ENCODE measurements around the gene DYRK1A. TPM values are rescaled to one million over a fixed set of nuclear protein-coding genes. Genes with fewer than 3 reads are reported as not detected.

The DYRK1A gene
- total and polyA plus RNA-seq, 2 of the 13 experiments (the other 11 are each of a cell fraction or from before 2014, with no cell fraction given): 24.6 to 34.2 TPM

DNA sequence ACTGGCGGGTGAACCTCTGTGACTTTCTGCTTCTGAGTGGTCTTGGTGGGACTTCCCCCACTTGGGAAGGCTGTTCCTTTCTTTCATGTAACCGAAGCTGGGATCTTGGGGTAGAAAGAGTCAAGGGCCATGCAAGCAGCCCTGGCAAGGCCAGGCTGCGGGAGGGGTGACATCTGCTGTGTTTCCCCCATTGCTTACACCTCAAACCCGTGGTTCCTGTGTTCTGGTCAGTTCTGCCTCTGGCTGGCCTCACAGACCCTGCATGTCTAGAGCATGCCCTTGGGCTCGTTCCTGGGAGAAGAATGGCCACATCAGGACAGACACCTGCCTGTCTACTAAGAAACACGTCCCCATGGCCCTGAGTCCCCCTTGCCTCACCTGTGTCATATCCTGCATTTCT lies 207.7 kb downstream of the DYRK1A start (continued):
- no peak for TF ChIP-seq ETV5 (CRISPR knock-in tag; IDR thresholded peaks at IDR 0.05; ENCODE audit: borderline replicate concordance)
- no peak for TF ChIP-seq ZNF333 (CRISPR knock-in tag; IDR thresholded peaks at IDR 0.05; ENCODE audit: borderline replicate concordance)

- no peak for FAIRE-seq
- Histone ChIP-seq H3K36me3 (replicated peaks in 1 of 2; ENCODE audit: control insufficient read depth in 1 of 2, insufficient read depth in 2 of 2, low read length in 2 of 2) (no peaks in the 10 kb centered on the region), H3K4me2 (ENCODE audit: low read depth, low read length) (no peak overlapping the region), H3K27me3 (ENCODE audit: control insufficient read depth in 1 of 2, insufficient read depth in 2 of 2, low read length in 2 of 2) (peaks cover 0 to 5% of the 10 kb centered on the region in 2 experiments; a peak in 1 of 5 replicates), H2AFZ (ENCODE audit: low read length) (no peak overlapping the region), H3K79me2 (ENCODE audit: insufficient read depth, low read length) (no peaks in the 10 kb centered on the region), H3K27ac (ENCODE audit: extremely low read length, insufficient read depth, low read length) (no peak overlapping the region), H4K20me1 (ENCODE audit: insufficient read depth, low read length) (no peaks in the 10 kb centered on the region), H3K9ac (ENCODE audit: insufficient read depth, low read depth, low read length) (no peak overlapping the region), H3K4me1 (ENCODE audit: insufficient read depth, low read length) (peaks cover 20% of the 10 kb centered on the region), H3K4me3 (replicated peaks in 1 of 3; ENCODE audit: insufficient read depth in 1 of 3, low read depth in 2 of 3, low read length in 3 of 3) (no peak overlapping the region), H3K9me3 (ENCODE audit: low read length) (peaks cover 12% of the 10 kb centered on the region; the same call in 1 of the 2 replicates)
- CTCF ChIA-PET (ENCODE audit: low intra/inter-chr PET ratio, low total read pairs): no interaction called here
- ATAC-seq: peak; percentile 48
- no peak for DNase-seq (ENCODE audit: low spot score)
- BruUV-seq (replicated peaks): no TSS peak
- POLR2A ChIA-PET: no interaction called here
- WGBS (ENCODE audit: low lambda C conversion rate): 57% methylated on average over 2 of the region's 7 CpGs
- intact Hi-C loops (cut with micrococcal nuclease; ENCODE audit: unreplicated experiment) (no loop called here), in situ Hi-C loops (cut with HindIII; ENCODE audit: extremely low pct_ligation_motif_present, low pct_unique_long_range_greater_than_20kb) (no loop called here)
- TF ChIP-seq RAD51 (IDR thresholded peaks at IDR 0.05; ENCODE audit: borderline replicate concordance): no peak
- no peak for TF ChIP-seq ZNF160 (CRISPR knock-in tag; IDR thresholded peaks at IDR 0.05)
- TF ChIP-seq, protein P1, sequence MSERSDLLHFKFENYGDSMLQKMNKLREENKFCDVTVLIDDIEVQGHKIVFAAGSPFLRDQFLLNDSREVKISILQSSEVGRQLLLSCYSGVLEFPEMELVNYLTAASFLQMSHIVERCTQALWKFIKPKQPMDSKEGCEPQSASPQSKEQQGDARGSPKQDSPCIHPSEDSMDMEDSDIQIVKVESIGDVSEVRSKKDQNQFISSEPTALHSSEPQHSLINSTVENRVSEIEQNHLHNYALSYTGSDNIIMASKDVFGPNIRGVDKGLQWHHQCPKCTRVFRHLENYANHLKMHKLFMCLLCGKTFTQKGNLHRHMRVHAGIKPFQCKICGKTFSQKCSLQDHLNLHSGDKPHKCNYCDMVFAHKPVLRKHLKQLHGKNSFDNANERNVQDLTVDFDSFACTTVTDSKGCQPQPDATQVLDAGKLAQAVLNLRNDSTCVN (CRISPR knock-in tag; IDR thresholded peaks at IDR 0.05; ENCODE audit: borderline replicate concordance): no peak
- TF ChIP-seq ZNF639 (CRISPR knock-in tag; conservative IDR thresholded peaks at IDR 0.05): no peak
- no peak for TF ChIP-seq THAP9 (CRISPR knock-in tag; IDR thresholded peaks at IDR 0.05; ENCODE audit: borderline replicate concordance)
- no peak for TF ChIP-seq JUNB (CRISPR knock-in tag; IDR thresholded peaks at IDR 0.05; ENCODE audit: borderline replicate concordance)
- no peak for TF ChIP-seq SP2 (CRISPR knock-in tag; IDR thresholded peaks at IDR 0.05)
- TF ChIP-seq POGK (CRISPR knock-in tag; conservative IDR thresholded peaks at IDR 0.05): no peak
- no peak for TF ChIP-seq ZNF556 (CRISPR knock-in tag; IDR thresholded peaks at IDR 0.05; ENCODE audit: borderline replicate concordance)
- TF ChIP-seq MAF1 (CRISPR knock-in tag; IDR thresholded peaks at IDR 0.05; ENCODE audit: borderline replicate concordance): no peak
- no peak for TF ChIP-seq PAF1 (CRISPR knock-in tag; IDR thresholded peaks at IDR 0.05)
- no peak for TF ChIP-seq MED8 (CRISPR knock-in tag; IDR thresholded peaks at IDR 0.05; ENCODE audit: insufficient replicate concordance)
- TF ChIP-seq NFRKB (IDR thresholded peaks at IDR 0.05): no peak
Measured at GRCh38 chr21:37574751-37575150, 208.2 kb downstream of the DYRK1A start.
